Progenitor cell of endocrine pancreas (in vitro differentiated cells): ENCODE measurements around the gene LTBP2. TPM values are rescaled to one million over a fixed set of nuclear protein-coding genes. Genes with fewer than 3 reads are reported as not detected.

Experiments used
- DNase-seq: peaks from one replicate; pipeline ENCODE4 v3.0.0; 2021; ENCODE audit warnings: low spot score; ENCODE audit not compliant: unreplicated experiment
- H3K27ac Mint-ChIP-seq: 2 replicates; pipeline ENCODE4 v1.8.0; 2021; ENCODE audit warnings: mild to moderate bottlenecking, moderate library complexity, mixed read lengths
- H3K27me3 Mint-ChIP-seq: 2 replicates; pipeline ENCODE4 v1.8.0; 2021; ENCODE audit warnings: mixed read lengths
- H3K36me3 Mint-ChIP-seq: 2 replicates; pipeline ENCODE4 v1.8.0; 2022; ENCODE audit warnings: mixed read lengths; ENCODE audit not compliant: insufficient read depth
- H3K4me1 Mint-ChIP-seq: 2 replicates; pipeline ENCODE4 v1.8.0; 2021; ENCODE audit warnings: low read depth, mixed read lengths
- H3K4me3 Mint-ChIP-seq: 2 replicates; pipeline ENCODE4 v1.8.0; 2021; ENCODE audit warnings: low read depth, mild to moderate bottlenecking, moderate library complexity, mixed read lengths
- H3K9me3 Mint-ChIP-seq: 2 replicates; pipeline ENCODE4 v1.8.0; 2021; ENCODE audit warnings: low read depth, mixed read lengths
- total RNA-seq: library from RNA; stranded (reverse); gene quantifications from 2 replicates; pipeline ENCODE4 v1.2.1, GENCODE V29; 2021
- TF ChIP-seq, protein P1 (sequence below): fragments of 200-600 bp; sonication (generic); IDR thresholded peaks from one replicate; pipeline ENCODE4 v1.5.0; 2021; ENCODE audit warnings: antibody characterized with exemption, mild to moderate bottlenecking; ENCODE audit not compliant: unreplicated experiment

The LTBP2 gene
- total RNA-seq, 1 donor from 2014 or later: 0.79 TPM

- Mint-ChIP-seq H3K4me1 (peaks cover 4% of the 10 kb centered on the region), H3K4me3 (no peak overlapping the region), H3K27ac (no peak overlapping the region), H3K36me3 (no peaks in the 10 kb centered on the region), H3K9me3 (no peaks in the 10 kb centered on the region), H3K27me3 (peaks cover 18% of the 10 kb centered on the region)
- TF ChIP-seq, protein P1, sequence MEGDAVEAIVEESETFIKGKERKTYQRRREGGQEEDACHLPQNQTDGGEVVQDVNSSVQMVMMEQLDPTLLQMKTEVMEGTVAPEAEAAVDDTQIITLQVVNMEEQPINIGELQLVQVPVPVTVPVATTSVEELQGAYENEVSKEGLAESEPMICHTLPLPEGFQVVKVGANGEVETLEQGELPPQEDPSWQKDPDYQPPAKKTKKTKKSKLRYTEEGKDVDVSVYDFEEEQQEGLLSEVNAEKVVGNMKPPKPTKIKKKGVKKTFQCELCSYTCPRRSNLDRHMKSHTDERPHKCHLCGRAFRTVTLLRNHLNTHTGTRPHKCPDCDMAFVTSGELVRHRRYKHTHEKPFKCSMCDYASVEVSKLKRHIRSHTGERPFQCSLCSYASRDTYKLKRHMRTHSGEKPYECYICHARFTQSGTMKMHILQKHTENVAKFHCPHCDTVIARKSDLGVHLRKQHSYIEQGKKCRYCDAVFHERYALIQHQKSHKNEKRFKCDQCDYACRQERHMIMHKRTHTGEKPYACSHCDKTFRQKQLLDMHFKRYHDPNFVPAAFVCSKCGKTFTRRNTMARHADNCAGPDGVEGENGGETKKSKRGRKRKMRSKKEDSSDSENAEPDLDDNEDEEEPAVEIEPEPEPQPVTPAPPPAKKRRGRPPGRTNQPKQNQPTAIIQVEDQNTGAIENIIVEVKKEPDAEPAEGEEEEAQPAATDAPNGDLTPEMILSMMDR: no peak
- DNase-seq: no peak
Observed at GRCh38 chr14:74599321-74599761, 12.7 kb downstream of the LTBP2 start.

DNA sequence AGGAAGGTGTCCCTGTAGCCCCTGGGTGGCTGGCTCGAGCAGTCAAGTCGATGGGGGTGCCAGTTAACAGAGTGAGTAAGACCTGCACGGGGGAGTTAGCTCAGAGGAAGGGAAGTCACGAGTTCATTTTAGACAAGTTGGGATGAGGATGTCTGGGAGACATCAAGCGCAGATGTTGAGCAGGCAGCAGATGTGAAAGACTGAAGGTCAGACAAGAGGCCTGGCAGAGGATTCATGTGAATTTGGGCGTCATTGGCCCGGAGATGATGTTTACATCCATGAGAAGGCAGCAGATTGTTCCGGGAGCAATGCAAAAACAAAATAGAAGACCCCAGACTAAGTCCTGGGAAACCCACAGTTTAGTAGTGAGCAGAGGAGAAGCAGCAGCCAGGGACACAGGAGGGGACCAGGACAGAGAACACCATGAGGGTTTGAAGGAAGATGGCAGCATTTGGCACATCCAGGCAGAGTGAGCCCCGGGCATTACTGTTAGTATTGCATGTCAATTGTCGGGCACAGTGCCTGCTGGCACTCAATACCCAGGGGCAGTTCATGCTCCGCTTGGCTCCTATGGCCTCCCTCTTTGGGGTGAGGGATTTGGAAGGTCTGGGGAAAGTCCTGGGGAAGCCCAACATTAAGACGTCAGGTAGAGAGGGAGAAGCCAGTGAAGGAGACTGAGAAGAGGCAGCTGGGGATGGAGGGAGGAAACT lies 15.1 kb downstream of the LTBP2 start:
- TF ChIP-seq, protein P1: no peak
- Mint-ChIP-seq H3K9me3 (no peaks in the 10 kb centered on the region), H3K4me1 (peaks cover 2% of the 10 kb centered on the region), H3K36me3 (no peaks in the 10 kb centered on the region), H3K27ac (no peak overlapping the region), H3K4me3 (no peak overlapping the region), H3K27me3 (peaks cover 14% of the 10 kb centered on the region)
- no peak for DNase-seq

DNA sequence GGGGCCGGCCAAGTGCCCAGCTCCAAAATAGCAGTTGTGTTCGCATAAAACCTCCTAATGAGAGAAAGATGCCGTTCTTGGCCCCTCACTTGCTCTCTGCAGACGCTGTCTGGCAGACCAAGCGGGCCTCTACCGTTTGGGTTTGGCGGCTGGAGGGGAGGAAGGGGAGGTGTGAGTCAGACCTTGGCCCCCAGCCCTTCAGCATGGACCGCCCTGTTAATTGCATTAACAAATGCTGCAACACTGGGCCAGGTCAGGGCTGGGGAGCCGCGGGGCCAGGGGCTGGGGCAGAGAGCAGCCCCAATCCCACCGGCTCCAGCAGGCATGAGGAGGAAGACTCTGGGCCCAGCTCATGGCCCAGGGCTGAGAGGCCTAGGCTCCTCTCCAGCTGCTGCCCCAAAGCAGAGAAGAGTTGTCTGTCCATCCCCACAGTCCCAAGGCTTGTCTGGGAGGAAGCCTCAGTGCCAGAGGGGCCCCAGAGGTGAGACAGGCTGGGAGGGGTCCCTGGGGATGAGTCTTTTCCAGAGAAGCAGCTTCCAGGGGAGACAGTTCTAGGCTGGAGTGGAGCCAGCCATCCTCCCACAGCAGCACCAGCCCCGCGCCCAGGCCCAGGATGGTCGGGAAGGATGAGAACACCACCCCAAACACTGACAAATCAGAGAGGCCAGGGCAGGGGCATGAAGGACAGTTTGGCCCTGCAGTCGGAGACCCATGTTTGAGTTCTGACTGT lies 16.9 kb downstream of the LTBP2 start:
- Mint-ChIP-seq H3K4me3 (no peak overlapping the region), H3K9me3 (no peaks in the 10 kb centered on the region), H3K36me3 (no peaks in the 10 kb centered on the region), H3K27me3 (peaks cover 14% of the 10 kb centered on the region), H3K4me1 (no peaks in the 10 kb centered on the region), H3K27ac (no peak overlapping the region)
- DNase-seq: no peak
- TF ChIP-seq, protein P1: no peak

- DNase-seq: no peak
- Mint-ChIP-seq H3K9me3 (no peaks in the 10 kb centered on the region), H3K4me3 (no peak overlapping the region), H3K27me3 (peaks cover 14% of the 10 kb centered on the region), H3K36me3 (no peaks in the 10 kb centered on the region), H3K27ac (no peak overlapping the region), H3K4me1 (no peaks in the 10 kb centered on the region)
- TF ChIP-seq, protein P1: no peak
Observed at GRCh38 chr14:74594606-74595005, 17.4 kb downstream of the LTBP2 start.

GRCh38 chr14:74594029-74594428 lies 18.0 kb downstream of the LTBP2 start:
- no peak for DNase-seq
- H3K27ac Mint-ChIP-seq: no peak overlapping the region
- H3K4me3 Mint-ChIP-seq: no peak overlapping the region
- peaks cover 11% of the 10 kb centered on the region for H3K27me3 Mint-ChIP-seq
- no peaks in the 10 kb centered on the region for H3K9me3 Mint-ChIP-seq
- TF ChIP-seq, protein P1: no peak
- H3K36me3 Mint-ChIP-seq: no peaks in the 10 kb centered on the region
- no peaks in the 10 kb centered on the region for H3K4me1 Mint-ChIP-seq
